GM12872 (cell line): ENCODE data around the gene CORO6.
A peak's percentile ranks its signal among the peaks of the same experiment; 100 is the strongest.

Source experiments
- CTCF ChIP-seq: IDR thresholded peaks from 3 replicates; pipeline ENCODE4 v1.5.1; 2011; ENCODE audit warnings: low read depth, mild to moderate bottlenecking, low read length, moderate library complexity; ENCODE audit not compliant: insufficient read depth

The CORO6 gene

GRCh38 chr17:29582772-29583171, 39.9 kb downstream of the CORO6 start:
- no peak for TF ChIP-seq CTCF

- TF ChIP-seq CTCF: no peak
Measured at GRCh38 chr17:29582254-29582765, 40.4 kb downstream of the CORO6 start.

- TF ChIP-seq CTCF: no peak
Measured at GRCh38 chr17:29581583-29582253, 41.0 kb downstream of the CORO6 start.

GRCh38 chr17:29579866-29580771, 42.6 kb downstream of the CORO6 start:
- TF ChIP-seq CTCF: peak; percentile 96

GRCh38 chr17:29578626-29579485, 43.9 kb downstream of the CORO6 start:
- no peak for TF ChIP-seq CTCF

GRCh38 chr17:29577385-29578211, 45.1 kb downstream of the CORO6 start:
- TF ChIP-seq CTCF: no peak
